GM12878 (cell line): ENCODE data around the gene CACNA2D2. TPM values are rescaled to one million over a fixed set of nuclear protein-coding genes. Genes with fewer than 3 reads are reported as not detected.

ENCODE experiments used
- ATAC-seq: fragments of 200-7000 bp; cut with Tn5 transposase; 3 replicates; pipeline ENCODE4 v1.9.1; 2020; ENCODE audit warnings: mild to moderate bottlenecking, moderate library complexity
- BruUV-seq: library from RNA; stranded (reverse); fragments of 400-500 nt; replicated peaks from 2 replicates; lab custom pipeline; 2021; lab: Mats Ljungman, UMichigan
- CTCF ChIA-PET: fragments of 300-600 bp; sonication (Branson Sonifier 250); formaldehyde crosslinking; extraction: SDS; loops from one replicate; lab custom pipeline; 2021; ENCODE audit warnings: inconsistent platforms; lab: Yijun Ruan, JAX
- POLR2A ChIA-PET: fragments of 350-600 bp; formaldehyde crosslinking; extraction: SDS; loops from one replicate; lab custom pipeline; 2021; ENCODE audit warnings: inconsistent platforms; lab: Charles Lee
- RAD21 ChIA-PET: fragments of 300-600 bp; sonication (Branson Sonifier 250); formaldehyde crosslinking; loops from one replicate; lab custom pipeline; 2023; ENCODE audit warnings: antibody characterized with exemption; ENCODE audit not compliant: unreplicated experiment; lab: Charles Lee
- SMC1A ChIA-PET: fragments of 300-600 bp; sonication (Branson Sonifier 250); formaldehyde crosslinking; loops from one replicate; lab custom pipeline; 2023; ENCODE audit not compliant: unreplicated experiment, uncharacterized antibody; lab: Charles Lee
- DNase-seq: peaks from one replicate; pipeline ENCODE4 v3.0.0-alpha.2; 2011; ENCODE audit warnings: low read depth, low spot score
- FAIRE-seq: peaks from 3 replicates; lab custom pipeline; 2011; peaks lifted over from hg19 to GRCh38; lab: Jason Lieb, UNC
- H2AFZ ChIP-seq: 2 replicates; pipeline ENCODE4 v1.6.0; 2011; ENCODE audit warnings: low read depth, low read length, control low read depth; ENCODE audit not compliant: control insufficient read depth
- H3K27ac ChIP-seq: 2 replicates; pipeline ENCODE4 v1.5.1; 2011; ENCODE audit warnings: control low read depth; ENCODE audit not compliant: control insufficient read depth, insufficient read depth
- H3K27me3 ChIP-seq, 2 experiments: replicated peaks in 1 of 2; 2 replicates each; pipeline versions ENCODE4 v1.6.0 to v1.6.1; 2011; ENCODE audit warnings: low read length in 1 of 2; ENCODE audit not compliant: control insufficient read depth in 2 of 2, insufficient read depth in 2 of 2
- H3K36me3 ChIP-seq, 2 experiments: 2 replicates each; pipeline ENCODE4 v1.5.1; 2011; ENCODE audit warnings: low read length in 1 of 2; ENCODE audit not compliant: control insufficient read depth in 2 of 2, insufficient read depth in 2 of 2
- H3K4me1 ChIP-seq: 2 replicates; pipeline ENCODE4 v1.6.1; 2011; ENCODE audit warnings: mild to moderate bottlenecking, low read length, moderate library complexity, mixed read lengths; ENCODE audit not compliant: control insufficient read depth, insufficient read depth
- H3K4me2 ChIP-seq: 2 replicates; pipeline ENCODE4 v1.6.0; 2011; ENCODE audit warnings: control low read depth; ENCODE audit not compliant: control insufficient read depth, insufficient read depth
- H3K4me3 ChIP-seq: fragments of 200-600 bp; sonication (generic); 2 replicates; pipeline ENCODE4 v1.5.1; 2016
- H3K79me2 ChIP-seq: 2 replicates; pipeline ENCODE4 v1.6.0; 2011; ENCODE audit warnings: low read length; ENCODE audit not compliant: control insufficient read depth, insufficient read depth
- H3K9ac ChIP-seq: 2 replicates; pipeline ENCODE4 v1.8.0; 2011; ENCODE audit warnings: low read length, control low read depth, mixed read lengths; ENCODE audit not compliant: control insufficient read depth, insufficient read depth
- H3K9me3 ChIP-seq: replicated peaks from 3 replicates; pipeline ENCODE4 v1.5.1; 2011; ENCODE audit warnings: mild to moderate bottlenecking, low read length; ENCODE audit not compliant: control insufficient read depth, insufficient read depth
- H4K20me1 ChIP-seq: 2 replicates; pipeline ENCODE4 v1.6.0; 2011; ENCODE audit not compliant: control insufficient read depth, insufficient read depth
- CBX5 ChIP-seq: sonication (generic); IDR thresholded peaks from 2 replicates; pipeline ENCODE4 v1.6.1; 2016; ENCODE audit warnings: low read depth, moderate library complexity, mild to moderate bottlenecking, inconsistent platforms
- DPF2 ChIP-seq: fragments of 450-650 bp; IDR thresholded peaks from 2 replicates; pipeline ENCODE4 v1.6.1; 2017; ENCODE audit warnings: mild to moderate bottlenecking
- HDGF ChIP-seq: fragments of 450-650 bp; IDR thresholded peaks from 2 replicates; pipeline ENCODE4 v1.6.1; 2016; ENCODE audit warnings: antibody characterized with exemption
- MEF2A ChIP-seq: IDR thresholded peaks from 2 replicates; pipeline ENCODE4 v1.6.1; 2011; ENCODE audit warnings: low read depth, mild to moderate bottlenecking, low read length, moderate library complexity; ENCODE audit not compliant: insufficient read depth
- SMC3 ChIP-seq: IDR thresholded peaks from 2 replicates; pipeline ENCODE4 v1.6.1; 2011; ENCODE audit warnings: low read length, improper control_type of control experiment, borderline replicate concordance
- SREBF1 ChIP-seq: IDR thresholded peaks from 2 replicates; pipeline ENCODE4 v1.6.1; 2012; ENCODE audit warnings: mild to moderate bottlenecking, low read length
- ZNF592 ChIP-seq: fragments of 450-650 bp; IDR thresholded peaks from 2 replicates; pipeline ENCODE4 v1.6.1; 2017; ENCODE audit warnings: mild to moderate bottlenecking, moderate library complexity
- WGBS: methylation state at CpG from one replicate; pipeline ENCODE4 v1.1.6; 2016; ENCODE audit warnings: low lambda C conversion rate; ENCODE audit not compliant: insufficient replicate concordance, insufficient coverage; ENCODE audit errors: missing lambda C conversion rate; 5-methylcytosine and 5-hydroxymethylcytosine counted together
- in situ Hi-C: fragments of 300-500 bp; cut with MboI; formaldehyde crosslinking; loops from 9 replicates; pipeline ENCODE4 v1.14.3; 2018; ENCODE audit warnings: mixed read lengths
- intact Hi-C: fragments of 100-400 bp; cut with micrococcal nuclease; formaldehyde crosslinking; loops from one replicate; pipeline ENCODE4 v1.14.2; 2022; ENCODE audit not compliant: unreplicated experiment
- polyA plus RNA-seq, 11 experiments: library from polyadenylated mRNA; depleted of rRNA in 4 of 11; unstranded in 6 of 11; stranded (reverse) in 5 of 11; fragments of >200 nt; fragmentation: Nextera tagmentation in 4 of 11; fragmentation: Illumina TruSeq in 1 of 11; extraction: Ambion mirVana in 4 of 11; extraction: Trizol in 1 of 11; gene quantifications; 1 replicate in 1 of 11; 2 replicates in 10 of 11; pipeline versions ENCODE4 v1.2.1 to v1.2.3, GENCODE V29; 2011 to 2016; ENCODE audit warnings: inconsistent platforms in 2 of 11, missing spikeins in 2 of 11, low read depth in 1 of 11
- total RNA-seq, 4 experiments: library from RNA; depleted of rRNA in 3 of 4; stranded (reverse); fragments of >200 nt in 3 of 4; fragmentation: Illumina TruSeq in 1 of 4; extraction: Trizol in 1 of 4; gene quantifications; 2 replicates each; pipeline versions ENCODE4 v1.2.1 to v1.2.3, GENCODE V29; 2013 to 2021

Gene CACNA2D2
- total and polyA plus RNA-seq, 10 of the 15 experiments (the other 5 are each of a cell fraction or from before 2014, with no cell fraction given), result 0.03 to 0.07 TPM; not detected in 8

- H3K4me2 ChIP-seq, result no peak overlapping the region
- H3K9ac ChIP-seq, result no peak overlapping the region
- H2AFZ ChIP-seq, result no peak overlapping the region
- DNase-seq (no peak), ATAC-seq (no peak), FAIRE-seq (no peak)
- peaks cover 0 to 3% of the 10 kb centered on the region in 2 experiments; a peak in 2 of 4 replicates for H3K27me3 ChIP-seq
- H3K27ac ChIP-seq, result no peak overlapping the region
- no peaks in the 10 kb centered on the region for H3K9me3 ChIP-seq
- BruUV-seq, result no TSS peak
- intact Hi-C loops, result no loop called here
- CTCF ChIA-PET, result no interaction called here
- RAD21 ChIA-PET, result no interaction called here
- no peaks in the 10 kb centered on the region for H3K36me3 ChIP-seq
- H4K20me1 ChIP-seq, result no peaks in the 10 kb centered on the region
- in situ Hi-C loops, result no loop called here
- no peak for TF ChIP-seq HDGF
- no peak for TF ChIP-seq SREBF1
- no peak for TF ChIP-seq ZNF592
- no peak for TF ChIP-seq DPF2
- TF ChIP-seq CBX5, result no peak
- no peak for TF ChIP-seq MEF2A
- TF ChIP-seq SMC3, result no peak
- H3K4me3 ChIP-seq, result no peak overlapping the region
- SMC1A ChIA-PET, result no interaction called here
- POLR2A ChIA-PET, result no interaction called here
- H3K4me1 ChIP-seq, result no peaks in the 10 kb centered on the region
- H3K79me2 ChIP-seq, result no peaks in the 10 kb centered on the region
- 66% methylated on average over 7 of the region's 7 CpGs for WGBS
Observed at GRCh38 chr3:50478051-50478450, 25.4 kb downstream of the CACNA2D2 start.
